K562 (cell line): ENCODE results near the gene TALDO1. TPM values are rescaled to one million over a fixed set of nuclear protein-coding genes. Genes with fewer than 3 reads are reported as not detected.

ENCODE experiments used
- AFF4 ChIP-seq: sonication (generic); formaldehyde crosslinking; IDR thresholded peaks from 2 replicates; pipeline ENCODE4 v1.8.0; 2023; ENCODE audit warnings: mild to moderate bottlenecking, missing genetic modification reagents
- CTBP1 ChIP-seq: fragments of 450-650 bp; IDR thresholded peaks from 2 replicates; pipeline ENCODE4 v1.6.1; 2016; ENCODE audit warnings: borderline replicate concordance
- DLX4 ChIP-seq: fragments of 250-450 bp; sonication (Bioruptor Pico); IDR thresholded peaks from 2 replicates; pipeline ENCODE4 v1.6.1; 2021; ENCODE audit warnings: mild to moderate bottlenecking
- DPF2 ChIP-seq: fragments of 450-650 bp; IDR thresholded peaks from 2 replicates; pipeline ENCODE4 v1.6.1; 2016
- EP400 ChIP-seq: fragments of 450-650 bp; IDR thresholded peaks from 2 replicates; pipeline ENCODE4 v1.6.1; 2017; ENCODE audit warnings: antibody characterized with exemption, mild to moderate bottlenecking, moderate library complexity
- EZH2 ChIP-seq: IDR thresholded peaks from 2 replicates; pipeline ENCODE4 v1.6.1; 2012; ENCODE audit warnings: low read depth, mild to moderate bottlenecking, inconsistent platforms, low read length, borderline replicate concordance
- FOXM1 ChIP-seq, 2 experiments: fragments of 450-650 bp in 1 of 2; sonication (generic) in 1 of 2; formaldehyde crosslinking in 1 of 2; IDR thresholded peaks; 2 replicates each; pipeline versions ENCODE4 v1.6.1 to v1.9.0; 2017 to 2022; ENCODE audit warnings: low read depth in 2 of 2, mild to moderate bottlenecking in 2 of 2, missing genetic modification reagents in 1 of 2, moderate library complexity in 1 of 2
- HDGF ChIP-seq: fragments of 450-650 bp; IDR thresholded peaks from 2 replicates; pipeline ENCODE4 v1.6.1; 2016
- PRDM10 ChIP-seq: fragments of 450-650 bp; IDR thresholded peaks from 2 replicates; pipeline ENCODE4 v1.6.1; 2018; ENCODE audit not compliant: partially characterized antibody
- PRPF4 ChIP-seq: fragments of 200-400 bp; formaldehyde crosslinking; IDR thresholded peaks from one replicate; pipeline ENCODE4 v1.6.1; 2017; ENCODE audit warnings: low read length, low read depth, mild to moderate bottlenecking; ENCODE audit not compliant: insufficient read depth, poor library complexity, severe bottlenecking
- SOX6 ChIP-seq: fragments of 450-650 bp; IDR thresholded peaks from 2 replicates; pipeline ENCODE4 v1.6.1; 2014; ENCODE audit warnings: mild to moderate bottlenecking
- SPI1 ChIP-seq: IDR thresholded peaks from 2 replicates; pipeline ENCODE4 v1.6.1; 2011; ENCODE audit warnings: low read depth, low read length, control low read depth, borderline replicate concordance
- ZNF121 ChIP-seq: sonication (generic); formaldehyde crosslinking; conservative IDR thresholded peaks from 2 replicates; pipeline ENCODE4 v1.8.0; 2022; ENCODE audit warnings: missing genetic modification reagents
- ZNF23 ChIP-seq: fragments of 250-450 bp; sonication (Bioruptor Pico); IDR thresholded peaks from 2 replicates; pipeline ENCODE4 v1.4.0; 2020; ENCODE audit warnings: mild to moderate bottlenecking
- ZNF239 ChIP-seq: fragments of 250-450 bp; sonication (Bioruptor Pico); IDR thresholded peaks from 2 replicates; pipeline ENCODE4 v1.4.0; 2020; ENCODE audit warnings: mild to moderate bottlenecking
- polyA plus RNA-seq, 8 experiments: library from polyadenylated mRNA; depleted of rRNA in 4 of 8; stranded (reverse) in 5 of 8; unstranded in 3 of 8; fragments of >200 nt; fragmentation: Nextera tagmentation in 2 of 8; fragmentation: Illumina TruSeq in 1 of 8; extraction: Ambion mirVana in 2 of 8; extraction: Trizol in 1 of 8; gene quantifications; 2 replicates each; pipeline versions ENCODE4 v1.2.1 to v1.2.3, GENCODE V29; 2011 to 2014; ENCODE audit warnings: inconsistent platforms in 1 of 8, missing spikeins in 1 of 8
- total RNA-seq, 7 experiments: library from RNA; depleted of rRNA in 6 of 7; stranded (reverse); fragments of >200 nt in 6 of 7; fragmentation: Illumina TruSeq in 2 of 7; extraction: Trizol in 2 of 7; gene quantifications; 2 replicates each; pipeline versions ENCODE4 v1.2.1 to v1.2.3, GENCODE V29; 2011 to 2021; ENCODE audit warnings: low replicate concordance in 1 of 7
- TF ChIP-seq, protein P1 (sequence below): fragments of 450-650 bp; IDR thresholded peaks from 2 replicates; pipeline ENCODE4 v1.6.1; 2016; ENCODE audit warnings: antibody characterized with exemption

TALDO1 gene
- total and polyA plus RNA-seq, 9 of the 15 experiments (the other 6 are each of a cell fraction or from before 2014, with no cell fraction given), result 260 to 541 (median 441) TPM

DNA sequence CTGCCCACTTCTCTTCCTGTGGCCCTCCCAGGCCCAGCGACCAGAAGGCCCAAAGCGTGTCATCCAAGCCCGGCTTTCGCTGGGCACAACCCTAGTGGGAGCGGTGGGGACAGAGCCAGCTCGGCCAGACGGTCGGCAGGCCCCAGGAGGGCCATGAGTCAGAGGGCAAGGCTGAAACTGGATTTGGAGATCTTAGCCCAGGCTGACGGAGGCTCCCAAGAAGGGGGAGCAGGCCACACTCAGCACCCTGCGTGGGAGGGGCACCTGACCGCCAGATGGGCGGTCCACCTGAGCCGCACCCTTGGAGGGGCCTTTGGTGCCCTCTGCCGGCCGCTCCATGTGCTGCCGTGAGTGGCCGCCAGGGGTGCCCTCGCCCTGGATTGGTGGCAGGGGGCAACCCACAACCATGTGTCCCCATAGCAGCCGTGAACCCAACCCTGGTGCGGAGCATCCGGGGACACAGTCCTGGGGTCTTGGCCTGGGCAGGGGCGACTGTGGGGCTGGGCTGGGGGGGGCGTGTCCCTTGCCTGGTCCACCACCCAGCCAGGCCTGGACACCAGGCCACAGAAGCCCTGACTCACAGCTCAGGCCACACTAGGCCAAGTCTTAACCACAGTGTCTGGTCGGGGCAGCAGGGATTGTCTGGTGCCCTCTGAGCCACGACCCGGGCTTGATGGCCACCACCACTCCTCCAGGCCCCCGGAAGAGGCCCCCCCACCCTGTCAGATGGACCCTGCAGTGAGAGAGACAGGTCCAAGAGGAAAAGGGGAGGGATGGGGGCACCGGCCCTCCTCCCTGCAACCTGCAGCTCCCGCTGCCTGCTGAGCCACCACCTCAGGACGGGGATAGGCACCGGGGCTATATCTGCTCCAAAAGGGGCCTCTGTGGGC is 19.2 kb upstream of the TALDO1 start (continued):
- TF ChIP-seq ZNF121 (CRISPR knock-in tag) (no peak), DLX4 (CRISPR knock-in tag) (no peak), PRDM10 (no peak), SOX6 (peak; percentile 52; the same call in 1 of the 2 replicates), CTBP1 (peak; percentile 97), EZH2 (no peak), PRPF4 (no peak), DPF2 (peak; percentile 66), ZNF239 (CRISPR knock-in tag) (no peak), ZNF23 (CRISPR knock-in tag) (no peak), AFF4 (CRISPR knock-in tag) (no peak), FOXM1 (IDR thresholded peaks at IDR 0.05; ENCODE audit: low read depth) (no peak), FOXM1 (CRISPR knock-in tag; IDR thresholded peaks at IDR 0.05; ENCODE audit: low read depth) (no peak), EP400 (peak; percentile 64), SPI1 (no peak), HDGF (no peak)
- TF ChIP-seq, protein P1, sequence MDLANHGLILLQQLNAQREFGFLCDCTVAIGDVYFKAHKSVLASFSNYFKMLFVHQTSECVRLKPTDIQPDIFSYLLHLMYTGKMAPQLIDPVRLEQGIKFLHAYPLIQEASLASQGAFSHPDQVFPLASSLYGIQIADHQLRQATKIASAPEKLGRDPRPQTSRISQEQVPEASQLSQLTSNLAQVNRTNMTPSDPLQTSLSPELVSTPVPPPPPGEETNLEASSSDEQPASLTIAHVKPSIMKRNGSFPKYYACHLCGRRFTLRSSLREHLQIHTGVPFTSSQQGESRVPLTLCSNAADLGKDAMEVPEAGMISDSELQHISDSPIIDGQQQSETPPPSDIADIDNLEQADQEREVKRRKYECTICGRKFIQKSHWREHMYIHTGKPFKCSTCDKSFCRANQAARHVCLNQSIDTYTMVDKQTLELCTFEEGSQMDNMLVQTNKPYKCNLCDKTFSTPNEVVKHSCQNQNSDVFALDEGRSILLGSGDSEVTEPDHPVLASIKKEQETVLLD, result peak; percentile 33; the same call in 1 of the 2 replicates
